HCT116 (cell line): ENCODE results near the gene CLDN10. TPM values are rescaled to one million over a fixed set of nuclear protein-coding genes. Genes with fewer than 3 reads are reported as not detected.

Experiments
- ATAC-seq: fragments of 200-7000 bp; cut with Tn5 transposase; 2 replicates; pipeline ENCODE4 v1.9.1; 2020; ENCODE audit warnings: mild to moderate bottlenecking, moderate library complexity
- BruUV-seq: library from RNA; stranded (reverse); fragments of 400-500 nt; replicated peaks from 2 replicates; lab custom pipeline; 2021; lab: Mats Ljungman, UMichigan
- CTCF ChIA-PET: fragments of 300-600 bp; sonication (Branson Sonifier 250); formaldehyde crosslinking; loops from one replicate; lab custom pipeline; 2021; ENCODE audit warnings: antibody characterized with exemption; lab: Charles Lee
- POLR2A ChIA-PET: fragments of 300-600, 350-600 bp; sonication (Branson Sonifier 250); formaldehyde crosslinking; loops from one replicate; lab custom pipeline; 2021; ENCODE audit warnings: antibody characterized with exemption; lab: Charles Lee
- RAD21 ChIA-PET, 2 experiments: fragments of 300-600 bp; sonication (Branson Sonifier 250); formaldehyde crosslinking; loops; one replicate each; lab custom pipeline; 2023; ENCODE audit warnings: low total read pairs in 2 of 2; ENCODE audit not compliant: uncharacterized antibody in 2 of 2, unreplicated experiment in 2 of 2, low non-redundant PET in 1 of 2; lab: Charles Lee
- DNase-seq: peaks from one replicate; pipeline ENCODE4 v3.0.0-alpha.2; 2010; ENCODE audit warnings: low read depth, low spot score
- H2AFZ ChIP-seq: fragments of 200-600 bp; shearing (Covaris generic), sonication (generic); 2 replicates; pipeline ENCODE4 v1.6.1; 2017; ENCODE audit warnings: low read depth, mixed run types, mixed read lengths, antibody characterized with exemption, low read length; ENCODE audit not compliant: poor library complexity, severe bottlenecking
- H3K27ac ChIP-seq: 2 replicates; pipeline ENCODE4 v1.5.1; 2012; ENCODE audit warnings: low read depth, low read length
- H3K27me3 ChIP-seq: fragments of 200-600 bp; sonication (generic); 2 replicates; pipeline ENCODE4 v1.6.1; 2016; ENCODE audit warnings: mixed run types, low read length, mixed read lengths; ENCODE audit not compliant: insufficient read depth
- H3K36me3 ChIP-seq, 2 experiments: fragments of 200-500 bp in 1 of 2; fragments of 200-600 bp in 1 of 2; sonication (Bioruptor generic) in 1 of 2; sonication (generic) in 1 of 2; 2 replicates each; pipeline versions ENCODE4 v1.5.1 to v1.6.1; 2014 to 2016; ENCODE audit warnings: low read length in 2 of 2, inconsistent platforms in 1 of 2, mixed read lengths in 1 of 2, mixed run types in 1 of 2; ENCODE audit not compliant: insufficient read depth in 2 of 2, control insufficient read depth in 1 of 2
- H3K4me1 ChIP-seq, 2 experiments: fragments of 200-600 bp in 1 of 2; sonication (generic) in 1 of 2; 2 replicates each; pipeline versions ENCODE4 v1.5.1 to v1.6.1; 2012 to 2017; ENCODE audit warnings: low read length in 2 of 2, inconsistent platforms in 1 of 2, mild to moderate bottlenecking in 1 of 2, mixed read lengths in 1 of 2, mixed run types in 1 of 2, moderate library complexity in 1 of 2; ENCODE audit not compliant: insufficient read depth in 2 of 2, control insufficient read depth in 1 of 2
- H3K4me2 ChIP-seq: fragments of 200-600 bp; sonication (generic); 2 replicates; pipeline ENCODE4 v1.6.1; 2017; ENCODE audit warnings: mixed run types, low read length, mixed read lengths
- H3K4me3 ChIP-seq, 2 experiments: fragments of 200-600 bp in 1 of 2; sonication (generic) in 1 of 2; replicated peaks in 1 of 2; 2 replicates each; pipeline ENCODE4 v1.5.1; 2011 to 2016; ENCODE audit warnings: low read length in 2 of 2, control low read depth in 1 of 2, low read depth in 1 of 2, mild to moderate bottlenecking in 1 of 2, mixed read lengths in 1 of 2, mixed run types in 1 of 2
- H3K79me2 ChIP-seq: fragments of 200-600 bp; sonication (generic); 2 replicates; pipeline ENCODE4 v1.6.1; 2017; ENCODE audit warnings: mild to moderate bottlenecking, mixed run types, low read length, moderate library complexity, mixed read lengths; ENCODE audit not compliant: insufficient read depth
- H3K9ac ChIP-seq: fragments of 200-600 bp; sonication (generic); 2 replicates; pipeline ENCODE4 v1.6.1; 2016; ENCODE audit warnings: low read length, mixed read lengths
- H3K9me2 ChIP-seq: fragments of 200-600 bp; sonication (generic), shearing (Covaris generic); 2 replicates; pipeline ENCODE4 v1.6.1; 2017; ENCODE audit warnings: mixed run types, mild to moderate bottlenecking, moderate library complexity; ENCODE audit not compliant: insufficient read depth
- H3K9me3 ChIP-seq, 2 experiments: fragments of 200-500 bp in 1 of 2; fragments of 200-600 bp in 1 of 2; sonication (Bioruptor generic) in 1 of 2; sonication (generic) in 1 of 2; 2 replicates each; pipeline ENCODE4 v1.6.1; 2014 to 2017; ENCODE audit warnings: low read length in 2 of 2, mixed read lengths in 2 of 2, inconsistent platforms in 1 of 2, low read depth in 1 of 2, mild to moderate bottlenecking in 1 of 2, mixed run types in 1 of 2, moderate library complexity in 1 of 2; ENCODE audit not compliant: control insufficient read depth in 1 of 2, insufficient read depth in 1 of 2
- H4K20me1 ChIP-seq: fragments of 200-600 bp; sonication (generic), shearing (Covaris generic); 2 replicates; pipeline ENCODE4 v1.6.1; 2017; ENCODE audit warnings: mixed run types, mild to moderate bottlenecking, moderate library complexity; ENCODE audit not compliant: insufficient read depth
- CEBPB ChIP-seq: IDR thresholded peaks from 2 replicates; pipeline ENCODE4 v1.6.1; 2012; ENCODE audit warnings: low read depth
- EGR1 ChIP-seq: IDR thresholded peaks from 2 replicates; pipeline ENCODE4 v1.6.1; 2012; ENCODE audit warnings: low read depth
- ELF1 ChIP-seq: IDR thresholded peaks from 2 replicates; pipeline ENCODE4 v1.6.1; 2012; ENCODE audit warnings: low read depth, borderline replicate concordance
- FOSL1 ChIP-seq: IDR thresholded peaks from 2 replicates; pipeline ENCODE4 v1.6.1; 2012; ENCODE audit warnings: low read depth
- JUND ChIP-seq: IDR thresholded peaks from 2 replicates; pipeline ENCODE4 v1.6.1; 2012
- POLR2AphosphoS5 ChIP-seq: IDR thresholded peaks from 2 replicates; pipeline ENCODE4 v1.6.1; 2011; ENCODE audit warnings: mild to moderate bottlenecking, low read depth, low read length, moderate library complexity
- SIN3A ChIP-seq: IDR thresholded peaks from 2 replicates; pipeline ENCODE4 v1.6.1; 2012; ENCODE audit warnings: low read depth
- SRF ChIP-seq: IDR thresholded peaks from 2 replicates; pipeline ENCODE4 v1.6.1; 2012; ENCODE audit warnings: low read depth
- YY1 ChIP-seq: IDR thresholded peaks from 2 replicates; pipeline ENCODE4 v1.6.1; 2011; ENCODE audit warnings: low read length, low read depth, moderate library complexity, mild to moderate bottlenecking; ENCODE audit not compliant: insufficient replicate concordance; ENCODE audit errors: extremely low read depth
- intact Hi-C: fragments of 100-400 bp; cut with micrococcal nuclease; formaldehyde crosslinking; loops from 2 replicates; pipeline ENCODE4 v1.10.0; 2022
- total RNA-seq: library from RNA; stranded (reverse); gene quantifications from one replicate; pipeline ENCODE4 v1.2.1, GENCODE V29; 2021; ENCODE audit not compliant: unreplicated experiment
- TF ChIP-seq, protein P1 (sequence below): IDR thresholded peaks from 2 replicates; pipeline ENCODE4 v1.6.1; 2012
- TF ChIP-seq, protein P2 (sequence below): IDR thresholded peaks from 2 replicates; pipeline ENCODE4 v1.6.1; 2011; ENCODE audit warnings: mild to moderate bottlenecking, low read length, moderate library complexity; ENCODE audit not compliant: insufficient replicate concordance; ENCODE audit errors: extremely low read depth
- TF ChIP-seq, protein P3 (sequence below): IDR thresholded peaks from 2 replicates; pipeline ENCODE4 v1.6.1; 2012
- TF ChIP-seq, protein P4 (sequence below): IDR thresholded peaks from 2 replicates; pipeline ENCODE4 v1.6.1; 2012; ENCODE audit warnings: low read depth

Gene CLDN10
- total RNA-seq, 1 experiment from 2014 or later, result not detected

DNA sequence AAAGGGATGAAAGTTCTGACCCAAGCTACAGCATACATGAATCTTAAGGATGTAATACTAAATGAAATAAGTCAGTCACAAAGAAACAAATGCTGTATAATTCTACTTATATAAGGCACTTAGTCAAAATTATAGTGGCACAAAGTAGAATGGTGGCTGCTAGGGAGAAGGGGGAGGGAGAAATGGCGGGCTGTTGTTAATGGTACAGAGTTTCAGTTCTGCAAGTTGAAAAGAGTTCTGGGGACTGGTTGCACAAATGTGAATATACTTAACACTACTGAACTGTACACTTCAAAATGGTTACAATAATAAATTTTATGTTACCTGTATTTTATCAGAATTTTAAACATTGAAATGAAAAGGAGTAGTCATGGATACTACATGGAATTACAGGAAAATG, 48.9 kb upstream of the CLDN10 start (continued):
- TF ChIP-seq, protein P1, sequence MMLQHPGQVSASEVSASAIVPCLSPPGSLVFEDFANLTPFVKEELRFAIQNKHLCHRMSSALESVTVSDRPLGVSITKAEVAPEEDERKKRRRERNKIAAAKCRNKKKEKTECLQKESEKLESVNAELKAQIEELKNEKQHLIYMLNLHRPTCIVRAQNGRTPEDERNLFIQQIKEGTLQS, result no peak

DNA sequence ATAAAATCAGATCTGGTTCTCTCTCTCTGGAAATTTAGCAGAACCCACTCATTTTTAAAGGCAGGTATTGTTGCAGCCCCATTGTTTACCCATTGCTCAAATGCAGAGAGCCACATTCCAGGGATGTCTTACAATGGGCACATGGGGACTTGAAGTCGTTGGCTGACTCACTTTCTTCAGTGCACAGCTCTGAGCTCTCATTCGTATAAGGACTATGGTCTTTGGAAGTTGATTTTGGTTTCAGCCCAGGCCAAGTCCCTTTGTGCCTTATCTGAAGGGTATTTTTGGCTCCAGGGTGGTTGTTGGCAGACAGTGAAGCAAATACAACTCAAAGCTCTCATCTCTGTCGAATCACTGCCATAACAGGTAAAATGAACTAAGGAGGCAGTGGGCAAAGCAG, 47.3 kb upstream of the CLDN10 start:
- H3K9me2 ChIP-seq, result no peaks in the 10 kb centered on the region
- no peaks in the 10 kb centered on the region for H3K4me1 ChIP-seq
- H3K79me2 ChIP-seq, result no peaks in the 10 kb centered on the region
- H3K4me2 ChIP-seq, result no peak overlapping the region
- H3K9me3 ChIP-seq, result no peaks in the 10 kb centered on the region
- H3K9ac ChIP-seq, result no peak overlapping the region
- DNase-seq (no peak), ATAC-seq (no peak)
- H3K4me3 ChIP-seq, result no peak overlapping the region
- TF ChIP-seq EGR1, result no peak
- TF ChIP-seq, protein P2, sequence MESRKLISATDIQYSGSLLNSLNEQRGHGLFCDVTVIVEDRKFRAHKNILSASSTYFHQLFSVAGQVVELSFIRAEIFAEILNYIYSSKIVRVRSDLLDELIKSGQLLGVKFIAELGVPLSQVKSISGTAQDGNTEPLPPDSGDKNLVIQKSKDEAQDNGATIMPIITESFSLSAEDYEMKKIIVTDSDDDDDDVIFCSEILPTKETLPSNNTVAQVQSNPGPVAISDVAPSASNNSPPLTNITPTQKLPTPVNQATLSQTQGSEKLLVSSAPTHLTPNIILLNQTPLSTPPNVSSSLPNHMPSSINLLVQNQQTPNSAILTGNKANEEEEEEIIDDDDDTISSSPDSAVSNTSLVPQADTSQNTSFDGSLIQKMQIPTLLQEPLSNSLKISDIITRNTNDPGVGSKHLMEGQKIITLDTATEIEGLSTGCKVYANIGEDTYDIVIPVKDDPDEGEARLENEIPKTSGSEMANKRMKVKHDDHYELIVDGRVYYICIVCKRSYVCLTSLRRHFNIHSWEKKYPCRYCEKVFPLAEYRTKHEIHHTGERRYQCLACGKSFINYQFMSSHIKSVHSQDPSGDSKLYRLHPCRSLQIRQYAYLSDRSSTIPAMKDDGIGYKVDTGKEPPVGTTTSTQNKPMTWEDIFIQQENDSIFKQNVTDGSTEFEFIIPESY, result no peak
- CTCF ChIA-PET, result no interaction called here
- RAD21 ChIA-PET, result no interaction called here
- intact Hi-C loops, result no loop called here
- H4K20me1 ChIP-seq, result no peaks in the 10 kb centered on the region
- H3K27ac ChIP-seq, result no peak overlapping the region
- BruUV-seq, result no TSS peak
- H3K27me3 ChIP-seq, result no peaks in the 10 kb centered on the region
- H2AFZ ChIP-seq, result no peak overlapping the region
- no peaks in the 10 kb centered on the region for H3K36me3 ChIP-seq
- POLR2A ChIA-PET, result no interaction called here

DNA sequence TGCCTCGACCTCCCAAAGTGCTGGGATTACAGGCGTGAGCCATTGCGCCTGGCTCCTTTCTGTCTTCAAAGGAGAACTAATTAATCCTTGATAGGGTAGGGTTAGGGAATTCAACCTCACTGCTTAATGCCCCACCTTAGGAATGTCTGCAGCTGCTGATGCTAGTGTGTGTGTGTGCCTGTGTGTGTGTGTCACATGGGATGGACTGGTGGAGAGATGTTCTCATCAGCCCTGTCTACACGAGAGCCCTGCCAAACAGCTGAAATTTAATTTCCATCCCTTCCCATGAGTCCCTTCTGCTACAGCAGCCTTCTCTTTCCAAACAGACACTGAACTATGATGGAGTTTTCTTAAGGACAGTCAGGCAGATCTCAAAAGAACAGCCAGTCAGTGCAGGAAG, 46.5 kb upstream of the CLDN10 start:
- Histone ChIP-seq H3K36me3 (no peaks in the 10 kb centered on the region), H3K27ac (no peak overlapping the region), H3K9ac (no peak overlapping the region), H2AFZ (no peak overlapping the region), H4K20me1 (no peaks in the 10 kb centered on the region), H3K4me1 (no peaks in the 10 kb centered on the region), H3K9me3 (no peaks in the 10 kb centered on the region), H3K79me2 (no peaks in the 10 kb centered on the region), H3K4me2 (no peak overlapping the region), H3K27me3 (no peaks in the 10 kb centered on the region), H3K9me2 (no peaks in the 10 kb centered on the region), H3K4me3 (no peak overlapping the region)
- POLR2A ChIA-PET, result no interaction called here
- CTCF ChIA-PET, result no interaction called here
- intact Hi-C loops, result no loop called here
- no TSS peak for BruUV-seq
- no peak for DNase-seq
- no peak for ATAC-seq
- RAD21 ChIA-PET, result no interaction called here
- TF ChIP-seq, protein P3, sequence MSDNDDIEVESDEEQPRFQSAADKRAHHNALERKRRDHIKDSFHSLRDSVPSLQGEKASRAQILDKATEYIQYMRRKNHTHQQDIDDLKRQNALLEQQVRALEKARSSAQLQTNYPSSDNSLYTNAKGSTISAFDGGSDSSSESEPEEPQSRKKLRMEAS, result no peak
- TF ChIP-seq, protein P4, sequence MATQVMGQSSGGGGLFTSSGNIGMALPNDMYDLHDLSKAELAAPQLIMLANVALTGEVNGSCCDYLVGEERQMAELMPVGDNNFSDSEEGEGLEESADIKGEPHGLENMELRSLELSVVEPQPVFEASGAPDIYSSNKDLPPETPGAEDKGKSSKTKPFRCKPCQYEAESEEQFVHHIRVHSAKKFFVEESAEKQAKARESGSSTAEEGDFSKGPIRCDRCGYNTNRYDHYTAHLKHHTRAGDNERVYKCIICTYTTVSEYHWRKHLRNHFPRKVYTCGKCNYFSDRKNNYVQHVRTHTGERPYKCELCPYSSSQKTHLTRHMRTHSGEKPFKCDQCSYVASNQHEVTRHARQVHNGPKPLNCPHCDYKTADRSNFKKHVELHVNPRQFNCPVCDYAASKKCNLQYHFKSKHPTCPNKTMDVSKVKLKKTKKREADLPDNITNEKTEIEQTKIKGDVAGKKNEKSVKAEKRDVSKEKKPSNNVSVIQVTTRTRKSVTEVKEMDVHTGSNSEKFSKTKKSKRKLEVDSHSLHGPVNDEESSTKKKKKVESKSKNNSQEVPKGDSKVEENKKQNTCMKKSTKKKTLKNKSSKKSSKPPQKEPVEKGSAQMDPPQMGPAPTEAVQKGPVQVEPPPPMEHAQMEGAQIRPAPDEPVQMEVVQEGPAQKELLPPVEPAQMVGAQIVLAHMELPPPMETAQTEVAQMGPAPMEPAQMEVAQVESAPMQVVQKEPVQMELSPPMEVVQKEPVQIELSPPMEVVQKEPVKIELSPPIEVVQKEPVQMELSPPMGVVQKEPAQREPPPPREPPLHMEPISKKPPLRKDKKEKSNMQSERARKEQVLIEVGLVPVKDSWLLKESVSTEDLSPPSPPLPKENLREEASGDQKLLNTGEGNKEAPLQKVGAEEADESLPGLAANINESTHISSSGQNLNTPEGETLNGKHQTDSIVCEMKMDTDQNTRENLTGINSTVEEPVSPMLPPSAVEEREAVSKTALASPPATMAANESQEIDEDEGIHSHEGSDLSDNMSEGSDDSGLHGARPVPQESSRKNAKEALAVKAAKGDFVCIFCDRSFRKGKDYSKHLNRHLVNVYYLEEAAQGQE, result no peak
- TF ChIP-seq POLR2AphosphoS5 (no peak), ELF1 (no peak), SIN3A (no peak), CEBPB (no peak), SRF (no peak), YY1 (no peak), FOSL1 (no peak), JUND (no peak)
- TF ChIP-seq, protein P1, result no peak
